Measurements from ENCODE around the gene ID1. TPM values are rescaled to one million over a fixed set of nuclear protein-coding genes. Genes with fewer than 3 reads are reported as not detected.

ID1 gene, protein sequence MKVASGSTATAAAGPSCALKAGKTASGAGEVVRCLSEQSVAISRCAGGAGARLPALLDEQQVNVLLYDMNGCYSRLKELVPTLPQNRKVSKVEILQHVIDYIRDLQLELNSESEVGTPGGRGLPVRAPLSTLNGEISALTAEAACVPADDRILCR
- total RNA-seq, result 100 to 1,000 TPM; 422 to 839 (median 555) TPM

DNA sequence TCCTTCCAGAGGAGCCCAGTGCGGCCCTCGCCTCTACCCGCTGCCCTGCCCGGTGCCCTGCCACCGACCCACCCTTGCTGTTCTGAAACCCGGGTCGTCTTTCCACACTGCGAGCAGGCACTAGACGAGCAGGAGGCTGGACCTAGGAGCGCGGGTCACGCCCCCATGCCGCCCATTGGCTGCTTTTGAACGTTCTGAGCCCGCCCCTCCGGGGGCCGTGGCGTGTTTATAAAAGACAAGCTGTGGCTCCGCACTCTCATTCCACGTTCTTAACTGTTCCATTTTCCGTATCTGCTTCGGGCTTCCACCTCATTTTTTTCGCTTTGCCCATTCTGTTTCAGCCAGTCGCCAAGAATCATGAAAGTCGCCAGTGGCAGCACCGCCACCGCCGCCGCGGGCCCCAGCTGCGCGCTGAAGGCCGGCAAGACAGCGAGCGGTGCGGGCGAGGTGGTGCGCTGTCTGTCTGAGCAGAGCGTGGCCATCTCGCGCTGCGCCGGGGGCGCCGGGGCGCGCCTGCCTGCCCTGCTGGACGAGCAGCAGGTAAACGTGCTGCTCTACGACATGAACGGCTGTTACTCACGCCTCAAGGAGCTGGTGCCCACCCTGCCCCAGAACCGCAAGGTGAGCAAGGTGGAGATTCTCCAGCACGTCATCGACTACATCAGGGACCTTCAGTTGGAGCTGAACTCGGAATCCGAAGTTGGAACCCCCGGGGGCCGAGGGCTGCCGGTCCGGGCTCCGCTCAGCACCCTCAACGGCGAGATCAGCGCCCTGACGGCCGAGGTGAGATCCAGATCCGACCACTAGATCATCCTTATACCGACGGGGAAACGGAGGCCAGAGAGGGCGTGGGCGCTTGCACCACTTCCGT, at the start of gene ID1:
TSS of gene ID1 (plus strand) at position 259 of the 871 bp plus-strand sequence. CDS start at position 358, 99 bp downstream.
- peak; percentile 68 for DNase-seq
- WGBS, 2 donors, result 0 to 1% methylated on average over 14 to 23 of the region's 74 CpGs
- no peaks in the 10 kb centered on the region for H3K9me3 ChIP-seq
- H3K27ac ChIP-seq, result peak within 1 kb of the TSS; percentile 94 to 97 (median 96)
- peaks cover 0 to 9% (median 0%) of the 10 kb centered on the region in 4 donors for H3K27me3 ChIP-seq
- peak within 1 kb of the TSS; percentile 75 to 91 (median 82) for H3K4me3 ChIP-seq
- H3K36me3 ChIP-seq, result peaks cover 0 to 8% (median 0%) of the 10 kb centered on the region in 3 donors
- peaks cover 27 to 82% (median 29%) of the 10 kb centered on the region in 3 donors for H3K4me1 ChIP-seq
- intact Hi-C loops (cut with DNase I), result loop anchor here (5.0 kb wide), 1 partner anchor 33 kb away; no protein-coding TSS in a partner anchor
- TF ChIP-seq POLR2A (IDR thresholded peaks at IDR 0.05), result peak; percentile 69 to 96 (median 80)
- TF ChIP-seq, protein P1, sequence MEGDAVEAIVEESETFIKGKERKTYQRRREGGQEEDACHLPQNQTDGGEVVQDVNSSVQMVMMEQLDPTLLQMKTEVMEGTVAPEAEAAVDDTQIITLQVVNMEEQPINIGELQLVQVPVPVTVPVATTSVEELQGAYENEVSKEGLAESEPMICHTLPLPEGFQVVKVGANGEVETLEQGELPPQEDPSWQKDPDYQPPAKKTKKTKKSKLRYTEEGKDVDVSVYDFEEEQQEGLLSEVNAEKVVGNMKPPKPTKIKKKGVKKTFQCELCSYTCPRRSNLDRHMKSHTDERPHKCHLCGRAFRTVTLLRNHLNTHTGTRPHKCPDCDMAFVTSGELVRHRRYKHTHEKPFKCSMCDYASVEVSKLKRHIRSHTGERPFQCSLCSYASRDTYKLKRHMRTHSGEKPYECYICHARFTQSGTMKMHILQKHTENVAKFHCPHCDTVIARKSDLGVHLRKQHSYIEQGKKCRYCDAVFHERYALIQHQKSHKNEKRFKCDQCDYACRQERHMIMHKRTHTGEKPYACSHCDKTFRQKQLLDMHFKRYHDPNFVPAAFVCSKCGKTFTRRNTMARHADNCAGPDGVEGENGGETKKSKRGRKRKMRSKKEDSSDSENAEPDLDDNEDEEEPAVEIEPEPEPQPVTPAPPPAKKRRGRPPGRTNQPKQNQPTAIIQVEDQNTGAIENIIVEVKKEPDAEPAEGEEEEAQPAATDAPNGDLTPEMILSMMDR (IDR thresholded peaks at IDR 0.05), result no peak

DNA sequence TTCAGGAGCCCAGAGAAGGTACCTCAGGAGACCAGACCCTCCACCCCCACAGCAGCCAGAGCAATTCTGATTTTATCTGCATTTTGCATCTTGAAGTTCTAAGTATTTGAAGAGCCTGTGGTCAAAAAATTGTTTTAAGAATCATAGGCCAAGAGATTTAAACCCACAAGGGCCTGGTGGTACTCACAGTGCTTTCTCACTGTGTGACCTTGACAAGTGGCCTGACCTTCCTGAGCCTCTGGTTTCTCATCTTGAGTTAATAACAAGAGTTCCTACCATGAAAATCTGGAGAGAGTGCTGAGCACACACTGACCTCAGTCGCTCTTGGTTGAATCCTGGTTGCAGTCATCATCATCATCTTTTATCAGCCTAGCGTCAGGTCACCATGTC, 45.4 kb upstream of the ID1 start:
- peak overlapping the region; percentile 80 to 94 (median 89) for H3K27ac ChIP-seq
- no peaks in the 10 kb centered on the region for H3K9me3 ChIP-seq
- TF ChIP-seq, protein P1 (IDR thresholded peaks at IDR 0.05), result no peak
- TF ChIP-seq POLR2A (IDR thresholded peaks at IDR 0.05), result no peak
- H3K36me3 ChIP-seq, result peaks cover 11 to 78% (median 14%) of the 10 kb centered on the region in 3 donors
- H3K27me3 ChIP-seq, result no peaks in the 10 kb centered on the region
- intact Hi-C loops (cut with DNase I), result loop anchor here (10.0 kb wide), 1 partner anchor 165 kb away; the partner anchor contains the start of gene BCL2L1
- peaks cover 19 to 52% (median 23%) of the 10 kb centered on the region in 3 donors for H3K4me1 ChIP-seq
- DNase-seq, result no peak
- no peak overlapping the region for H3K4me3 ChIP-seq
- 73 to 100% methylated on average over 2 of the region's 2 CpGs for WGBS, 2 donors

DNA sequence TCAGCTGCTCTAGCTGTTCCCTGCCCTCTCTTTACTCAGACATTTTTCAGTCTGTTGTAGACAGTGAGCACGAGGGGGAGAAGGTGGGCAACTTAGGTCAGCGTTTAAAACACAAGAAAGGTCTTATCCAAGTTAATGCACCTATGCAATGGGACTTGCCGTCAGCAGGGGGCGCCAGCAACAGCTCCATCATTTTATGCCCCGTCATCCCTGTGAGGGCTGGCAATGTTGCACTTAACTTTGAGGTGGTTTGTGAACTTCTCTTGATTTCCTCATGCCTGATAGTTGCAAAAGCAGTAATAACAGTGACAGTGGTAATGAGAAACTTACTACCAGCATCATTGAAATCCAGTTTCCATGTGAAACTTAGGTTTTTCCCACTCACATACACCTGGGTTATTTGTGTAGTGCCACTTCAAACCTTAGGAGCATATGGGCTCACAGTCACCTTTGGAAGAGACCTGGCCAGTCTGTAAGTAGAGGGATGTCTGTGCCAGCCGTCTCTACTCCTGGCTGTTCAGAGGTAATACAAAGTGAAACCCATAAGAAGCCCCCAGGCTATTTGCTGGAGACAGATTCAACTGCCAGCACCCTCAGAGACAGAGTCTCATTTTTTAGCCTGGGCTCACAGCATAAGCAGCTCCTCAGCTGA, 44.9 kb upstream of the ID1 start:
- H3K36me3 ChIP-seq, result peaks cover 6 to 78% (median 9%) of the 10 kb centered on the region in 3 donors
- DNase-seq, result peak; percentile 17
- H3K27me3 ChIP-seq, result no peaks in the 10 kb centered on the region
- no peaks in the 10 kb centered on the region for H3K9me3 ChIP-seq
- H3K27ac ChIP-seq, result peak overlapping the region; percentile 80 to 94 (median 89)
- intact Hi-C loops (cut with DNase I), result loop anchor here (10.0 kb wide), 1 partner anchor 165 kb away; the partner anchor contains the start of gene BCL2L1
- WGBS, 2 donors, result 8 to 11% methylated on average over 6 of the region's 6 CpGs
- TF ChIP-seq POLR2A (IDR thresholded peaks at IDR 0.05), result no peak
- TF ChIP-seq, protein P1 (IDR thresholded peaks at IDR 0.05), result peak; percentile 68 to 97 (median 84)
- H3K4me1 ChIP-seq, result peaks cover 19 to 58% (median 27%) of the 10 kb centered on the region in 3 donors
- H3K4me3 ChIP-seq, result no peak overlapping the region

DNA sequence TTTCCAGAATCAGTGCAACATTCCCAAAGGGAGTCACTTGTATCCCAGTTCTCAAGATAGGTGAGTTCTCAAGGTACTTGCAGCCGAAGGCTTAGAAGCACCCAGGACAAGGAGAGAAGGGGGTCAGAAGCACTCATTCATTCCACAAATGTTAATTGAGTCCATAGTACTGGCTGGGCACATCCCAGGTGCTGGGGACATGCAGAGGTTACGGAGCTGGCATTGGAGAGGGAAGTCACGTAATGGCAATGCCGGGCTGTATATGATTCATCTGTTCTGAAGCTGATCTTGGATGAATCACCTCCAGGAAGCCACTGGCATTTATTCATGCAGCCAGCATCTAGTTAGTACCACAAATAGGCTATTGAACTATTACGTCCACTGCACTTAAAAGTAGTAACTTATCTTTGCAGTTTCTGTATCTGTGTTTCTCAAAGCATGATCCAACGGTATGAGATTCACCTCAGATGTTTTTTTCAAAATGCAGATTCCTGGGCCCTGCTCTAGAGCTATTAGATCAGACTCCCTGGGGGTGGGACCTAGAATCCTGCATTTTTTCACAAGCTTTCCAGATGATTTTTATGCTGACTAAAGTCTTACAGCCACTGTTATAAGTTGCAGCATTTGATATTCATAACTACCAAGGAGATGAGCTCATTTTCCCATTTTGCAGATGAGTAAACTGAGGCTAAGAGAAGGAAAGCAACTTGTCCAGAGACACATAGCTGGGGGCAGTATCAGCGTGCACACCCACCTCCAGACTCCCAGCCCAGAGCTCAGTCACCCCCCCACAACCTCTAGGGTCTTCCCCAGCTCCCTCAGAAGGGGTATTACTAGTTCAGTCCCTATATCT, 44.1 kb upstream of the ID1 start:
- TF ChIP-seq POLR2A (IDR thresholded peaks at IDR 0.05), result no peak
- TF ChIP-seq, protein P1 (IDR thresholded peaks at IDR 0.05), result no peak
- intact Hi-C loops (cut with DNase I), result loop anchor here (10.0 kb wide), 1 partner anchor 164 kb away; the partner anchor contains the start of gene BCL2L1
- no peaks in the 10 kb centered on the region for H3K9me3 ChIP-seq
- 28 to 37% methylated on average over 7 of the region's 7 CpGs for WGBS, 2 donors
- peaks cover 3 to 77% (median 7%) of the 10 kb centered on the region in 3 donors for H3K36me3 ChIP-seq
- peaks cover 25 to 65% (median 33%) of the 10 kb centered on the region in 3 donors for H3K4me1 ChIP-seq
- H3K27ac ChIP-seq, result peak overlapping the region; percentile 80 to 94 (median 89)
- no peak overlapping the region for H3K4me3 ChIP-seq
- no peaks in the 10 kb centered on the region for H3K27me3 ChIP-seq
- DNase-seq, result no peak
